Measurements from ENCODE around the gene GLCE.

- TF ChIP-seq CTCF (IDR thresholded peaks at IDR 0.05; ENCODE audit: insufficient read depth, low read depth, low read length), result no peak
- TF ChIP-seq EZH2 (IDR thresholded peaks at IDR 0.05; ENCODE audit: insufficient read depth, low read length), result no peak
Observed at GRCh38 chr15:69141833-69142232, 18.6 kb upstream of the GLCE start.
